Measurements from ENCODE around the gene RPL5.
"Not testable (repeated sequence)": the region's sequence is repeated elsewhere in the genome, so short reads cannot be mapped to it uniquely, and the experiment has no call there.

RPL5 gene

DNA sequence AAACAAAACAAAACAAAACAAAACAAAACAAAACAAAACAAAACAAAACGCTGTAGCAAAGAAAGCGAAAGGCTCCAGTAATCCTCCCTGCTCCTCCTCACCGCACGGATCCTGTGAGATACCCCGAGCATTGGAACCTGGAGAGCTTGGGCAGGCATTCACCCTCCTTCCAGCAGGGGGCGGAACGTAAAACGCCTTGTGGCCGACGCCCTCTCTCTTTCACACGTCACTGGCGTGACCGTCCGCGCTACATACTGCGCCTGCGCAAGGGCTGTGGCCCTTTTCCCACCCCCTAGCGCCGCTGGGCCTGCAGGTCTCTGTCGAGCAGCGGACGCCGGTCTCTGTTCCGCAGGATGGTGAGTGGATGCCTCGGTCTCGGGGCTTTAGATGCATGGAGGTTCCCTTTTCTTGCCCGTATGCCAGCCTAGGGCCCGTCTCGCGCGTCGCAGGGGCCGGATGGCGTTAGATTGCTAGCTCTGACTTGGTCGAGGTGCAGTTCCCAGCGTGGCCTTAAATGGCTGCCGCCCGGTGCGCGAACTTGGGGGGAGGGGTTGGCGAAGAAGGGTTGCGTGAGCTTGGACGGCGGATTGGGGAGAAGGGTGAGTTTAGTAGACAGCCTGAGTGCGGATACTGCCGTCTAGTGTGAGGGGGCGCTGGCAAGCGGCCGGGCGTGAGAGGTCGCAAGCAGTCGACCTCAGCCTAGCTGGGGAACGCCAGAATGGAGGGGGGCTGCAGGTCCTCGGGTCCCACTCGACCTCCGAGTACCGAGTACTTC lies at the start of gene RPL5:
RPL5 (plus strand) TSS at position 279 of the 775 bp plus-strand sequence; CDS start at position 354, 75 bp downstream.
- peak; percentile 98 for DNase-seq

DNA sequence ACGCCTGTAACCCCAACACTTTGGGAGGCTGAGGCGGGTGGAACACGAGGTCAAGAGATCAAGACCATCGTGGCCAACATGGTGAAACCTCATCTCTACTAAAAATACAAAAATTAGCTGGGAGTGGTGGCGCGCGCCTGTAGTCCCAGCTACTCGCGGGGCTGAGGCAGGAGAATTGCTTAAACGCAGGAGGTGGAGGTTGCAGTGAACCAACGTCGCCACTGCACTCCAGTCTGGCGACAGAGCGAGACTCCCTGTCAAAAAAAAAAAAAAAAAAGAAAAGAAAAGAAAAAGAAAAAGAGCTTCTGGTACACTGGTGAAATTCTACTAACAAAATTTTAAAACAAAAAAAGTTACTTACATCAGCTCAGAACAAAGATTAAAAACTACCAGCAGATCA lies 48.3 kb upstream of the RPL5 start:
- not testable (repeated sequence) for DNase-seq

DNA sequence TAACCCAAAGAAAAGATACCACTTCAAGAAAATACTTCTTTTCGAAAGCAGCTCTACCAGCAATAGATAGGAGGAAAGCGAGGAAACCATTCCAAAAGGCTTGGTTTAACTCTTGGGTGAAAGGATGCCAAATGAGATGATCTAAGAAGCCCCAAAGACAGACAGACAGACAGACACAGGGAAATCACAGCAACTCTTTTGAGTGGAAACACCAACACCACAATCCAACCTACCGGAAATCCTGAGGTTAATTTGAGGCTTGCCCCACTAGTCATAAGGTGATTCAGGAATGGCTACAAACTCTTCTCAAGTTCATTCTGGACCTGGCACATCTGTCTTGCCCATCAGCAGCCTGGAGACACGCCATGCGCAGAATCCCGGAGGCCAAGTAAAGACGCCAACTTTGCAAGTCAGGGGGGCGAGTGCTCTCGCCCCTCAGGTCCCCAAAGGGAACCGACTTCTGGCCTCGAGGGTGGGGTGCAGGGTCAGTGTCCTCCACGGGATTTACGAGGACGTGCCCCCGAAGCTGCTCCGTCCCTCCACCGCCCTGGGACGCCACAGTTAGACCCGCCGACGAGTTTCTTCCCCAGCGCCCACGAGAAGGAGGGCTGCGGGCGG lies 47.7 kb upstream of the RPL5 start:
- peak; percentile 72 for DNase-seq

DNA sequence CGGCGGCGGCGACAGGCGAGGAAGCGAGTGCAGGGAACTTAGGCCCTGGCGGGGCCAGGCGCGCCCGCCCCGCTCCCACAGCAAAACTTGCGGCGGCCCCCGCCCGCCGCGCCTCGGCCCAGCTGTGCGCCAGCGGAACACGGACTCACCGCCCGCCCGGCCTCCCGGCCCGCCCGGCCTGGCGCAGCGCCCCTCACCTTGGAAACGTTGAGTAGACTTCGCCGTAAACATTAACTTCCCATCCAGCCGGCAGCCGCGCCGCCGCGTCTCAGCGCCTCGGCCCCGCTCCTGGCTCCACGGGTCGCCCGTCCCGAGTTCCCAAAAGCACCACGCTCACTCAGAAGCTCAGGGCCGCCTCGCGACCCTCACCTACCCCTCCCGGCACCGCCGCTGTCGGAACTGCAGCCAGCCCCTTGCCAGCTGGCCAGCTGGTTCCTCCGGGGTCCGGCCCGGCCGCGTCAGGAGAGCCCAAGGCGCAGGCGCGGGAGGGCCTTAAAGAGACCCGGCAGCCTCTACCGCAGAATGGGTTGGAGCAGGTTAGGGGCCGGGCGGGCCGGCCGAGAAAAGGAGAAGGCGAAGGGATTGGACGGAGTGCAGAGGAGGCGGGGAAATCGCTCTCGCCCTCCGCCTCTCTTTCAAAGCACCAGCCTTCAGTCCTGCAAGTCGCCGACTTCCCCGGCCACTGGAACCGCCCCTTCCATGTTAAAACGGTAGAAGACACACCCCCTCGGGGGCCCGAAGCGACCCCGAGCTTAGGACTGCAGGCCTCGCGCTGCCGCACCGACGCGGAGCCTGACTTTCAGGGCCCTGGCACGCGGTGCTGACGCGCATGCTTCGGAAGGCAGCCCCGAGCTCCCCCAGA lies 47.0 kb upstream of the RPL5 start, which contains the start of gene EVI5:
EVI5 (minus strand) TSS at position 470 of the 862 bp plus-strand sequence. CDS start 48,562 bp downstream, outside the sequence.
- peak; percentile 97 for DNase-seq

DNA sequence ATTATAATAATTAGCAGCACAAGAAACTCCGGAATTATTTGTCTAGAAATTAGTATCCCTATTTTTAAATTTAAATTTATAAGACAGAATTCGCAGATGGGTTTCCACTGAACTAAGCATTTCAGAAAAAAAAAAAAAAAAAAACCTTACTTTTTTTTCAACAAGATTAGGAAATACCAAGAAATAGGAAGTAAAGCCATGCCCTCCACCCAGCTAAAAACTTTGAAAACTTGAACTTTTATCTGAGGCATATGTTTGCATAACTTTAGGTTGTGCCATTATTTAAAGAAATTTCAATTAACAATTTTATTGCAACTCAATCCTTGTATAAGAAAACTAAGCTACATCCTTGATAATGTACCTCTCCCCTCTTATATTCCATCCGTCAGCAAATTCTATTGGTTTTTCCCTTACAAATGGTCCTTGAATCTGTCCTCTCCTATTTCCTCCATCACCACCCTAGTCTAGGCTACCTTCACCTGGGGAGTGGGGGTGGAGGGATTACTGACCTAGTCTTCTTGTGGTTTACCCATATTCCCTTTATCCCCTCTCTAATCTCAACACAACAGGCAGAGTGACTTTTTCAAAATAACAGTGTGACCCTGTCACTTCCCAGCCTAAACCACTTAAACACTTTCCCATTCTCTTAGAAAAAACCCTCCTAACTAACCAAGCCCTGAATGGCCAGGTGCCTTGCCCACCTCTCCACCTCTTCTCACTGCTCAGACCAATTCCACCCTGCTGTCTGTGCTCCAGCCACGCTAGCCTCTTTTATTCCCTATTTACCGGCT lies 45.5 kb upstream of the RPL5 start:
- DNase-seq, result no peak

DNA sequence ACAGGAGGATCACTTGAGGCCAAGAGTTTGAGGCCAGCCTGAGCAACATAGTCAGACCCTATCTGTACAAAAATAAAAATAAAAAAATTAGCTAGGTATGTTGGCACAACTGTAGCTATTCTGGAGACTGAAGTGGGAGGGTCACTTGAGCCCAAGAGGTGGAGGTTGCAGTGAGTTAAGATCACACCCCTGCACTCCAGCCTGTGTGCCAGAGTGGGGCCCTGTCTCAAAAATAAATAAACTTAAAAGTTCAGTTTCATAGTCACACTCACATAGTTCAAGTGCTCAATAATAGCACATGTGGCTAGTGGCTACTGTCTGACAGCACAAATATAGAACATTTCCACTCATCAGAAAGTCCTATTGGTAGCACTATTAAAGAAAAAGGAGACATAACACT lies 41.8 kb upstream of the RPL5 start:
- DNase-seq, result no peak

DNA sequence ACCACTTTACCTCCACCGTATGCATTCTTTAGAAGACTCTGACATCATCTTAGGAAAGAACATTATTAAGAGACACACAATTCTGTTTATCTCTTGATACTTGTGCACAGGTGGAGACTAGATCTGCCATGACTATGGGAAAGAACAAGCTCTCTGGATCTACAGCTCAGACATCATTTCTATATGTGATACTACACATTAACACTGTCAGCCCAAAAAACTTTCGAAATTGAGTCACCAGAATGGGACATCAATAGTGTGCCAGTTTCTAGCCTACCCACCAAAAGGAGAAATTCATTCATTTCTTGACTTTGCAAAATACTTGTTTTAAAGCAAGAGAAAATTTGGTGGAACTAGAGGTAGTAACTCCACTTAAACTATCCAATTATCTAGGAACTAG lies 41.0 kb upstream of the RPL5 start:
- no peak for DNase-seq

DNA sequence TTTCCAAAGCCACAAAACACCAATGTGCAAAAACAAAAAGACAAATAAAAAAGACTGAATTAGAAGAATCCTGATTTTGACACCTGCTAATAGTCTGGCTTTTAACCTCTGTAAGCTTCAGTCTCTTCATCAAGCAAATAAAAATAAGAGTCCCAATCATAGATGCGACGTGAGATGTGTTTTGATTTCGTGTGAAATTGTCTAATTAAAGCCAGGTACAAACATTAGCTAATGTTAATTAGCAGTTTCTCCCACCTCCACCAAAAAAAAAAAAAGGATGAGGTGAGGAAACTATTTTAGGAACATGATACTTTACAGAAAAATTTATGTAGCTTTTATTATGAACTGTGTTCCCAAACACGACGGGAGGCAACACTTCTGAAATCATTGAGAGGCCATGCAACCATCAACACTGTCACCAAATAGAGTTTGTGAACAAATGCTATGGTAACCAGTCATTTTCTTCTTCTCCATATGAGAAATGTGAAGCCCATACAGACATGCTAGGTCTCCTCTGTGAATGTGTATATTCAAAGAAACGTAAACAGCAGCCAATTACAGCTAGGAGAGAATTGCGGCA lies 40.3 kb upstream of the RPL5 start:
- DNase-seq, result no peak

DNA sequence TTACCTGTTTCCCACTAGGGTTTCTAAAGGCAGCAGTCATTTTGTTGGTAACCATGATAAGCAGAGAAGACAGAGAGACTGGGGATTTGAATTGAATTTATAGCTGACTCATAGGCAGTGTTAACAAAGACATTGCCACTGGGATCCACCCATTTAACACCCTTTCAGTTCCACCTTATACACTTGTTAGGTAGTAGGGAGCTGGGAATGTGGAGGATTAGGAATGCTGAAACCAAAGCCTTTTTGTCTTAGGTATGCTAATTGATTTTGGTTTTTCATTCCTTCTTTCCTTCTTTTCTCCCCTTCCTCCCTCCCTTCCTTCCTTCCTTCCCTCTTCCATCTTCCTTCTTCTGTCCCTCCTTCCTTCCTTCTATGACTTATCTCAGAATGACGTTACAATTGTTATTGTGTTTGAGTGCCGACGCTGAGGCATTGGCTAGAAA lies 39.5 kb upstream of the RPL5 start:
- no peak for DNase-seq

DNA sequence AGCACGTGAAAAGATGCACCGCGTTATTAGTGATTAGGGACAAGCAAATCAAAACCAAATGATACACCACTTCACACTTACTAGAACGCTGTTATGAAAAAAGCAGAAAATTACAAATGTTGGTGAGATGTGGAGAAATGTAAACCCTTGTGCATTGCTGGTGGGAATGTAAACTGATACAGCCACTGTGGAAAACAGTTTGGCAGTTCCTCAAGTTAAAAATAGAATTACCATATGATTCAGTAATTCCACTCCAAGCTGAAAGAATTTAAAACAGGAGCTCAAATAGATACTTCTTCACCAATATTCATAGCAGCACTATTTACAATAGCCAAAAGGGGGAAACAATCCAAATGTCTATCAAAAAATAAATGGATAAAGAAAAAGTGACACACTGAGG lies 36.7 kb upstream of the RPL5 start:
- DNase-seq, result no peak

DNA sequence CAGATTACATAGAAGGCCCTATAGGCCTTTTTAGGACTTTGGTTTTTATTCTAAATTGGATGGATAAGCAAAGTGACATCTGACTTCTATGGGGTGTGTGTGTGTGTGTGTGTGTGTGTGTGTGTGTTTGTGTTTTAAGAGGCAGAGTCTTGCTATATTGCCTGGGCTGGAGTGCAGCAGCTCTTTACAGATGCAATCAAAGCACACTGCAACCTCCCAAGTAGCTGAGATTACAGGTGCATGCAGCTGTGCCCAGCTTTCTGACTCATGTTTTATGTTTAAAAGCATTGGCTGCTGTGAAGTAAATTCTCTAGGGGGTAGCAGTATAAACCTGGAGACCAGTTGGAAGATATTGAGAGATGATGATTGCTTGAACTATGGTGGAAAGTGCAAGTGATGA lies 34.5 kb upstream of the RPL5 start:
- no peak for DNase-seq

DNA sequence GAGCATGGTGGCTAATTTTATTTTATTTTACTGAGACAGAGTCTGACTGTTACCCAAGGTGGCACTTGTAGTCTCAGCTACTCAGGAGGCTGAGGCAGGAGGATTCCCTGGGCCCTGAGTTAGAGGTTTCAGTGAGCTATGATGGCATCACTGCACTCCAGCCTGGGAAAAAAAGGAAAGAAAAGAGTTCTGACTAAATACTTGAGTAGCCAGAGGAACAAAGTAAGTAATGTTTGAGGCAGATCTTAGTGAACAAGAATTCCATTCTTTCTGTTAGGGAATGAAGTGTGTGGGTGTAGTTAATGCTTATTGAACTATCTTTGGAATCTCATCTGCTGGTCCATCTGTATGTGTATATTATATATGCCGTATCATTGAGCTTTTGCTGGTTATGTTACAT lies 33.9 kb upstream of the RPL5 start:
- DNase-seq, result no peak

DNA sequence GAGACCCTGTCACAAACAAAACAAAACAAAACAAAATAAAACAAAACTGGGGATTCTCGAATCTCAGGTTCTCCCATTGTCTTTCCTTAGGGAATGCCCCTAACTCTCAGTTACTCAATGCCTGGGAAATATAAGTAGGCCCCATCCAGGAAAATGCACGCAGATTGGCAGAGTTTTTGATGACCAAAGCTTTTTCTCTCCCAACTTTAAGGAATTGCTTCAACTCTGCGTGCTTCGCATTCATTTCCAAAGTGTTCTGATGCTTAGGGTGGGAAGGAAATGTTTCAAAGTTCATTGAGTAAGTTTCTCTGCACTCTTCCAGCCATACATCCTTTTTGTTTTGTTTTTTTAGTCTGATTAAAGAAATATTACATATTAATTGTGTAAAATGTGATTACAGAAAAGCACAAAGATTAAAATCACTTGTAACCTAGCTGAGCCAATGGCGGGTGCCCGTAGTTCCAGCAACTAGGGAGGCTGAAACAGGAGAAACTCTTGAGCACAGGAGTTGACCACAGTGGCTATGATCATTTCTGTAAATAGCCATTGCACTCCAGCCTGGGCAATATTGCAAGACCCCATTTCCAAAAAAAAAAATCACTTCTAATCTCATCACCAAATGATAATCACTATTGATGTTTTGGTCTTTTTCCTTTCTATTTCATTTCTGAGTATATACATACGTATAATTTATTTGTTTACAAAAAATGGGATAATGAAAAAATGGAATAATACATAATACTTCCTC lies 28.5 kb upstream of the RPL5 start:
- DNase-seq, result no peak

DNA sequence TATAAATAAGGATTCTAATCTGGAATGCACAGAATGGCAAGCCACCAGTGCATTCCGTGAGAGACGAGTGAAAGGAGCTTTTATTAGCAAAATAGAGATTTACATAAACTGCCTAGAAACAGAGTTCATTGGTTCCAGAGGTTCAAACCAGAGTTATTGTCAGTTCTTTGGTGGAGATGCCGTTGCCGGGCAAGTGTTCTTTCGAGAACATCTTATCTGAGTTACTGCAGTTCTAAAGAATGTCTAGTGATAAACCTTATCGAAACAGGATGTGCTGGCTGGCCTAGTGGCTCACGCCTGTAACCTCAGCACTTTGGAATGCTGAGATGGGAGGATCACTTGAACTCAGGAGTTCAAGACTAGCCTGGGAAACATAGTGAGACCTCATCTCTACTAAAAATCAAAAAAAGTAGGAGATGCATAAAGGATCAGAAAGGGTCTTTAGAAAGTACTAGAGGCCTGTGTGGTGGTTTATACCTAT lies 27.1 kb upstream of the RPL5 start:
- no peak for DNase-seq

DNA sequence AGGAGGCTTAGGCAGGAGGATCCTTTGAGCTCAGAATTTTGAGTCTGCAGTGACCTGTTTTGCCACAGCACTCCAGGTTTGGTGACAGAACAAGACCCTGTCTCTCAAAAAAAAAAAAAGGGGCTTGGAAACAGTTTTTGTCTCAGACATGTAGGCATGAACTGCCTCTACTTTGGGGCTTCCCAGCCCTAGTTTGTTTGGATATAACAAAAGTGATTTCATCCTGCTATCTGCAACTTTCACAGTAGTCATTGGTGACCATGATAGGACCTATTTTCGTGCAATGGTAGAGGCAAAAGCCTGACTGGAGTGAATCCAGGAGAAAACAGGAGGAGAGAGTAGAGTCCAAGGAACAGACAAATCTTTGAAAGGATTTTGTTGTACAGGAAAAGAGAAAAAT lies 26.6 kb upstream of the RPL5 start:
- DNase-seq, result no peak

DNA sequence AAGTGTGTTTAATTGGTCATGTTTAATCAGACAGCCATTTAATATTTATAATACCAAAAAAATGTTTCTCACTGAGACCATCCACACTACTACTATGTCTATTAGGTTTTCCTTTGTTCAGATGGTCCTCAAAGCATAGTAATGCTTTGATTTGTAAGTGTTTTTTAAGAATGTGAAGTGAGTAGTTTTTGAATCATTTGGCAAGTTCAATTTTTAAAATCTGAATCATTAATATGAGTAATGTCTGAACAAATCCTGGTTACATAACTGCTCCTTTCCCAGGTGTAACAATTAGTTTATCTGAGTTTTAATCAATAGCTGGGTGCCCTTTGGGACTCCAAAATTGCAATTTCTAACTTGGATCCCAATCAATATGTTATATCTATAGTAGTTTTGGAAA lies 23.5 kb upstream of the RPL5 start:
- DNase-seq, result no peak

DNA sequence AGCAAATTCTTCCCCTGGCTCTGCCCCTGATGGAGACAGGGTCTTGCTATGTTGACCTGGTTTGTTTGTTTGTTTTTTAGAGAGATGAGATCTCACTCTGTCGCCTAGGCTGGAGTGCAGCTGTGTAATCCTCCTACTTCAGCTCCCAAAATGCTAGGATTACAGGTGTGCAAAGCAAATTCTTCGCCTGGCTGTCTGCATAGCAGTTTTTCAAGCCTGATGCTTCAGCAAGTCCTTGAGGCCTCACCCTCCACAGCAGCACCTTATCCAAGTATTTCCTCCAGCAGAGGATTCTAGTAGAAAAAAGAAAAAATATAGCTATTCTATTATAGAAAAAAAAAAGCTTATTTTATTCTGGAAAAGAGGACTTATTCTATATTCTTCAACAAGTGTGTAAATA lies 15.1 kb upstream of the RPL5 start:
- DNase-seq, result no peak

DNA sequence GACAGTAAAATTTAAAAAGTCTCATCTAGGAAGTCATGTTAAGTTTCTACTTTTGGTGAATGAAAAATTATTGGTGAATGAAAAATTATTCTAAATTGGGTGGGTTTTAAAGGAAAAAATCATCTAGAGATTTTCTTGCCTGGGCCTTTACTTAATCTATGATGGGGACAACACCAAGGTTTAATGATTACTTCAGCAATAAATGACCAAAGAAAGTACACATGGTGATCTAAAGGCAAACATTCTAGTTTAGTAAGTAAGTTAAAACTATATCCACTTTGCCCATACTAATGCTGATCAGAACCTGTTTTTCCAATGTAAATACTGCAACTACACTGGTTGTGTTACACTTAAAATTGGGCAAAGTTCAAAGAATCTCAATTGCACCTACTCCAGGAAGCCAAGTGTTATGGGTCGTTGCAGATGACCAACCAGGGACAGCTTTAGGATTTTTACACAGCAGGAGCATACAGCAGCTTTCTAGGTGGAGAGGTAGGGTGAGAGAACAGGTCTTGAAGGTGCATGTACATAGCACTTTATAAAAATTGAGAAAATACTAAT lies 14.6 kb upstream of the RPL5 start:
- no peak for DNase-seq

DNA sequence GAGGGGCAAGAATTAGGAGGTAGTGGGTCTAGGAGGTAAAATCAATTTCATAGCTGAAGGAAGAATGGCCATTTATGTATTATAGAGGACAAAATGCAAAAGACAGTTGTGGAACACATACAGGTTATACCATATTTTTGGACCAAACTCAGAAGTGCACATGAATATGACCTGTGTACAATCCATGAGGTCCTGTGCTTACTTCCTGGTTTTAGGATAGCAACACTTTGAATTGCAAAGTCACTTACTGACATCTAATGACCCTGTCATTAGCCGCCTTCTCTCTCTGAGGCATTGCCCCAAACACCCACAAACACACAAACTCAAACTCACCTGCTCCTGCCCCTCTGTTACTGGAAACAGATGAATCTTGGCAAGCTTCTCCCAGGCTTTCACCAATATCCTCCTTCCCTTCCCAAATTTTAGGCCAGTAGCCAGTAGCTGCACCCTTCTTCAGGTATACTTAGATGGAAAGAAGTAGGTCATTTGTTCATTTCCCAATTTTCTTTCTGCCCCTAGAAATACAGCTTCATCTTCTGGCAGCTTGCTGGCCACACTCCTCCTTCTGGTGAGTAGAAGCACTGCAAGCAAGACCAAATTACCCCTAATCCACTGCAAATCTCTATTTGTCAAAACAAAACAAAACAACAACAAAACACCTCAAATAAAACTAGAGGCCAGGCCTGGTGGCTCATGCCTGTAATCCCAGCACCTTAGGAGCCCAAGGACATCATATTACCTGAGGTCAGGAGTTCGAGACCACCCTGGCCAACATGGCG lies 13.7 kb upstream of the RPL5 start:
- DNase-seq, result no peak

DNA sequence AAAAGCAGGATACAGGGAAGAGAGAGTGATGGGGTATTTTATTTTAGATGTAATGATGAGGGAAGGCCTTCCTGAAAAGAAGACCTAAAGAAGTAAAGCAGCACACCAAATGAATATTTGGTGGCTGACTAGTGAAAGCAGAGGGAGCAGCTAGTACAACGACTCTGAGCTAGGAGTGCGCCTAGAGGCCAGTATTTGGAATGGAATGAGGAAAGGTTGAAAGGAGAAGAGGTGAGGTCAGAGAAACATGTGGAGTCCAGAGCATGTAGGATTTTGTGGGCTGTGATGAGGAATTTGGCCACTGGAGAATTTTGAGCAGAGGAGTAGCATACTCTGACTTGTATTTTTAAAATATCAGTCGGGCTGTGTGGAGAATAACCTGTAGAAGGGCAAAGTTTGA lies 11.8 kb upstream of the RPL5 start:
- DNase-seq, result no peak
